Endothelial cell of umbilical vein (primary cell): ENCODE measurements around the gene IL22. TPM values are rescaled to one million over a fixed set of nuclear protein-coding genes. Genes with fewer than 3 reads are reported as not detected.

Experiments
- BruUV-seq: library from RNA; stranded (reverse); fragments of 400-500 nt; replicated peaks from 2 replicates; lab custom pipeline; 2021; lab: Mats Ljungman, UMichigan
- CTCF ChIA-PET: fragments of 300-600, 350-600 bp; sonication (Branson Sonifier 250); formaldehyde crosslinking; loops from one replicate; lab custom pipeline; 2021; ENCODE audit warnings: antibody characterized with exemption, inconsistent platforms; lab: Charles Lee
- POLR2A ChIA-PET: fragments of 300-600, 350-600 bp; sonication (Branson Sonifier 250); formaldehyde crosslinking; loops from one replicate; lab custom pipeline; 2021; ENCODE audit warnings: antibody characterized with exemption, inconsistent platforms; lab: Charles Lee
- DNase-seq: peaks from one replicate; pipeline ENCODE4 v3.0.0-alpha.2; 2011; ENCODE audit warnings: low read depth, low spot score
- FAIRE-seq: peaks from 2 replicates; lab custom pipeline; 2011; peaks lifted over from hg19 to GRCh38; lab: Jason Lieb, UNC
- H2AFZ ChIP-seq: 2 replicates; pipeline ENCODE4 v1.6.0; 2012; ENCODE audit warnings: low read depth, low read length, control low read depth, inconsistent platforms
- H3K27ac ChIP-seq: 2 replicates; pipeline ENCODE4 v1.5.1; 2011; ENCODE audit warnings: low read depth, mild to moderate bottlenecking, control low read depth, low read length, moderate library complexity; ENCODE audit not compliant: insufficient read depth
- H3K27me3 ChIP-seq, 2 experiments: 2 replicates each; pipeline versions ENCODE4 v1.6.0 to v1.6.1; 2011; ENCODE audit warnings: low read length in 2 of 2, mixed read lengths in 1 of 2; ENCODE audit not compliant: control insufficient read depth in 2 of 2, insufficient read depth in 2 of 2
- H3K36me3 ChIP-seq, 2 experiments: 2 replicates in 1 of 2; 3 replicates in 1 of 2; pipeline ENCODE4 v1.5.1; 2011; ENCODE audit warnings: low read length in 2 of 2, mild to moderate bottlenecking in 1 of 2, moderate library complexity in 1 of 2; ENCODE audit not compliant: control insufficient read depth in 2 of 2, insufficient read depth in 2 of 2; ENCODE audit errors: extremely low read depth in 1 of 2
- H3K4me1 ChIP-seq: 3 replicates; pipeline ENCODE4 v1.5.1; 2011; ENCODE audit warnings: mild to moderate bottlenecking, low read length; ENCODE audit not compliant: control insufficient read depth, insufficient read depth; ENCODE audit errors: extremely low read depth
- H3K4me2 ChIP-seq: 2 replicates; pipeline ENCODE4 v1.6.1; 2011; ENCODE audit warnings: low read length, control low read depth, mixed read lengths; ENCODE audit not compliant: insufficient read depth
- H3K4me3 ChIP-seq, 3 experiments: fragments of 200-600 bp in 1 of 3; sonication (generic), shearing (Covaris generic) in 1 of 3; replicated peaks in 1 of 3; 2 replicates each; pipeline ENCODE4 v1.5.1; 2011 to 2016; ENCODE audit warnings: control low read depth in 3 of 3, low read length in 3 of 3, mild to moderate bottlenecking in 2 of 3, inconsistent platforms in 1 of 3, low read depth in 1 of 3, moderate library complexity in 1 of 3; ENCODE audit not compliant: insufficient read depth in 1 of 3
- H3K79me2 ChIP-seq: 2 replicates; pipeline ENCODE4 v1.6.0; 2012; ENCODE audit warnings: low read length, inconsistent platforms; ENCODE audit not compliant: control insufficient read depth, insufficient read depth
- H3K9ac ChIP-seq: replicated peaks from 2 replicates; pipeline ENCODE3; 2011; ENCODE audit warnings: low read length, control low read depth; ENCODE audit not compliant: insufficient read depth; ENCODE audit errors: extremely low read depth
- H3K9me1 ChIP-seq: replicated peaks from 3 replicates; pipeline ENCODE4 v1.6.0; 2011; ENCODE audit warnings: mild to moderate bottlenecking, low read length; ENCODE audit not compliant: control insufficient read depth, insufficient read depth; ENCODE audit errors: extremely low read depth
- H3K9me3 ChIP-seq: replicated peaks from 2 replicates; pipeline ENCODE4 v1.5.1; 2012; ENCODE audit warnings: low read length, inconsistent platforms; ENCODE audit not compliant: control insufficient read depth, insufficient read depth
- H4K20me1 ChIP-seq: replicated peaks from 2 replicates; pipeline ENCODE3; 2011; ENCODE audit warnings: mild to moderate bottlenecking, low read length; ENCODE audit not compliant: control insufficient read depth, insufficient read depth; ENCODE audit errors: extremely low read depth
- CTCF ChIP-seq, 2 donors: IDR thresholded peaks; 1 replicate in 1 of 2; 2 replicates in 1 of 2; pipeline ENCODE4 v1.5.1; 2011; ENCODE audit warnings: low read length in 2 of 2, mild to moderate bottlenecking in 2 of 2, moderate library complexity in 2 of 2, control low read depth in 1 of 2, inconsistent platforms in 1 of 2, low read depth in 1 of 2; ENCODE audit not compliant: insufficient read depth in 1 of 2; ENCODE audit errors: extremely low read depth in 1 of 2
- EZH2 ChIP-seq: IDR thresholded peaks from 2 replicates; pipeline ENCODE4 v1.6.1; 2012; ENCODE audit warnings: borderline replicate concordance, low read depth, mild to moderate bottlenecking, moderate library complexity, low read length, inconsistent platforms; ENCODE audit not compliant: severe bottlenecking
- FOS ChIP-seq: IDR thresholded peaks from 2 replicates; pipeline ENCODE4 v1.6.1; 2011; ENCODE audit warnings: mild to moderate bottlenecking, low read length, moderate library complexity, borderline replicate concordance; ENCODE audit not compliant: insufficient read depth
- GATA2 ChIP-seq: IDR thresholded peaks from 2 replicates; pipeline ENCODE4 v1.7.0; 2011; ENCODE audit warnings: low read depth, mild to moderate bottlenecking, moderate library complexity, mixed read lengths, low read length; ENCODE audit not compliant: insufficient read length, insufficient read depth
- JUN ChIP-seq: IDR thresholded peaks from 2 replicates; pipeline ENCODE4 v1.6.1; 2011; ENCODE audit warnings: borderline replicate concordance, low read depth; ENCODE audit not compliant: insufficient read length, insufficient read depth
- MAX ChIP-seq: IDR thresholded peaks from 2 replicates; pipeline ENCODE4 v1.6.1; 2011; ENCODE audit not compliant: insufficient read depth, insufficient read length
- MYC ChIP-seq: IDR thresholded peaks from one replicate; pipeline ENCODE4 v1.6.1; 2011; ENCODE audit warnings: mild to moderate bottlenecking, low read depth, low read length
- POLR2A ChIP-seq: IDR thresholded peaks from 2 replicates; pipeline ENCODE4 v1.6.1; 2012; ENCODE audit warnings: low read depth, mild to moderate bottlenecking, control low read depth, low read length
- POLR2AphosphoS5 ChIP-seq: IDR thresholded peaks from 2 replicates; pipeline ENCODE4 v1.6.1; 2012; ENCODE audit warnings: low read depth, mild to moderate bottlenecking, control low read depth, low read length, moderate library complexity; ENCODE audit not compliant: insufficient read depth
- dilution Hi-C: fragments of 300-500 bp; cut with MboI; formaldehyde crosslinking; loops from one replicate; pipeline ENCODE4 v1.15.0; 2019; ENCODE audit warnings: low sequenced_read_pairs; ENCODE audit not compliant: extremely low pct_ligation_motif_present
- intact Hi-C: fragments of 100-400 bp; cut with micrococcal nuclease; formaldehyde crosslinking; loops from one replicate; pipeline ENCODE4 v1.10.0; 2022
- polyA plus RNA-seq, 4 experiments: library from polyadenylated mRNA; depleted of rRNA in 3 of 4; stranded (reverse) in 3 of 4; unstranded in 1 of 4; fragments of >200 nt; gene quantifications; 2 replicates each; pipeline versions ENCODE4 v1.2.1 to v1.2.3, GENCODE V29; 2011 to 2012; ENCODE audit warnings: missing spikeins in 1 of 4
- total RNA-seq: library from RNA; stranded (reverse); gene quantifications from 2 replicates; pipeline ENCODE4 v1.2.3, GENCODE V29; 2021

IL22 gene
- total and polyA plus RNA-seq, 2 donors (not counting 3 experiments of a cell fraction or from before 2014, with no cell fraction given), result not detected

GRCh38 chr12:68235576-68235975 lies 17.8 kb downstream of the IL22 start:
- no TSS peak for BruUV-seq
- Histone ChIP-seq H3K4me3 (no peak overlapping the region), H2AFZ (no peak overlapping the region), H3K4me2 (no peak overlapping the region), H3K4me1 (peaks cover 4% of the 10 kb centered on the region), H3K9me3 (no peaks in the 10 kb centered on the region), H3K79me2 (no peaks in the 10 kb centered on the region), H3K27ac (no peak overlapping the region), H3K9ac (no peak overlapping the region), H4K20me1 (no peaks in the 10 kb centered on the region), H3K36me3 (no peaks in the 10 kb centered on the region), H3K9me1 (no peaks in the 10 kb centered on the region), H3K27me3 (peaks cover 1 to 3% of the 10 kb centered on the region in 2 experiments)
- no peak for TF ChIP-seq POLR2AphosphoS5
- no peak for TF ChIP-seq EZH2
- no peak for TF ChIP-seq POLR2A
- ChIA-PET POLR2A (no interaction called here), CTCF (interaction anchor here (1.5 to 1.8 kb wide), 2 partner anchors 63 to 82 kb away, joined by 5 to 11 read pairs; no protein-coding TSS in a partner anchor)
- intact Hi-C loops, result no loop called here
- dilution Hi-C loops, result no loop called here
- DNase-seq (no peak), FAIRE-seq (no peak)

GRCh38 chr12:68234140-68234539 lies 19.3 kb downstream of the IL22 start:
- ChIA-PET CTCF (interaction anchor here (1.1 to 1.2 kb wide), 2 partner anchors 11 to 83 kb away, joined by 3 to 6 read pairs; no protein-coding TSS in a partner anchor), POLR2A (no interaction called here)
- Histone ChIP-seq H3K4me2 (no peak overlapping the region), H3K4me3 (no peak overlapping the region), H3K36me3 (no peaks in the 10 kb centered on the region), H2AFZ (no peak overlapping the region), H4K20me1 (no peaks in the 10 kb centered on the region), H3K27me3 (peaks cover 1 to 5% of the 10 kb centered on the region in 2 experiments), H3K4me1 (no peaks in the 10 kb centered on the region), H3K79me2 (no peaks in the 10 kb centered on the region), H3K27ac (no peak overlapping the region), H3K9ac (no peak overlapping the region), H3K9me3 (no peaks in the 10 kb centered on the region), H3K9me1 (no peaks in the 10 kb centered on the region)
- TF ChIP-seq GATA2 (no peak), CTCF (IDR thresholded peaks at IDR 0.05; ENCODE audit: extremely low read depth in 1 of 2, insufficient read depth in 1 of 2, low read depth in 1 of 2, low read length in 2 of 2) (no peak), JUN (no peak), MAX (no peak), MYC (no peak), FOS (no peak), EZH2 (no peak)
- BruUV-seq, result no TSS peak
- intact Hi-C loops (no loop called here), dilution Hi-C loops (no loop called here)
- DNase-seq, result no peak
- no peak for FAIRE-seq
